ENCODE data around the gene CST9.

GRCh38 chr20:23569570-23569969 is 36.1 kb downstream of the CST9 start:
- TF ChIP-seq CTCF (conservative IDR thresholded peaks at IDR 0.05; ENCODE audit: low read depth, low read length): no peak
- no peak for TF ChIP-seq EZH2 (IDR thresholded peaks at IDR 0.05; ENCODE audit: low read length, unreplicated experiment)
- no peak for TF ChIP-seq EZH2phosphoT487 (IDR thresholded peaks at IDR 0.05; ENCODE audit: borderline replicate concordance, low read length)

Data from PC-3 (cell line).